Measurements from ENCODE around the gene RIN3.

RIN3 gene

GRCh38 chr14:92701826-92702225, 188.2 kb downstream of the RIN3 start:
- no peak for DNase-seq (ENCODE audit: low spot score)
- TF ChIP-seq CTCF (IDR thresholded peaks at IDR 0.05; ENCODE audit: extremely low read depth, missing control alignments) = no peak

GRCh38 chr14:92702441-92702918, 188.9 kb downstream of the RIN3 start:
- DNase-seq (ENCODE audit: low spot score) = no peak
- no peak for TF ChIP-seq CTCF (IDR thresholded peaks at IDR 0.05; ENCODE audit: extremely low read depth, missing control alignments)

- no peak for TF ChIP-seq CTCF (IDR thresholded peaks at IDR 0.05; ENCODE audit: extremely low read depth, missing control alignments)
- DNase-seq (ENCODE audit: low spot score) = no peak
Measured at GRCh38 chr14:92703516-92703915, 189.9 kb downstream of the RIN3 start.

- no peak for TF ChIP-seq CTCF (IDR thresholded peaks at IDR 0.05; ENCODE audit: extremely low read depth, missing control alignments)
- DNase-seq (ENCODE audit: low spot score) = peak; percentile 79
Measured at GRCh38 chr14:92704036-92704804, 190.6 kb downstream of the RIN3 start.

GRCh38 chr14:92704821-92705220, 191.2 kb downstream of the RIN3 start:
- DNase-seq (ENCODE audit: low spot score) = no peak
- no peak for TF ChIP-seq CTCF (IDR thresholded peaks at IDR 0.05; ENCODE audit: extremely low read depth, missing control alignments)

GRCh38 chr14:92706386-92706785, 192.8 kb downstream of the RIN3 start:
- no peak for DNase-seq (ENCODE audit: low spot score)
- no peak for TF ChIP-seq CTCF (IDR thresholded peaks at IDR 0.05; ENCODE audit: extremely low read depth, missing control alignments)

GRCh38 chr14:92709340-92710000, 195.9 kb downstream of the RIN3 start:
- no peak for TF ChIP-seq CTCF (IDR thresholded peaks at IDR 0.05; ENCODE audit: extremely low read depth, missing control alignments)
- DNase-seq (ENCODE audit: low spot score) = no peak
